Neuronal stem cell (in vitro differentiated cells): ENCODE data around the gene RANGRF.
A peak's percentile ranks its signal among the peaks of the same experiment; 100 is the strongest.

Experiments used
- DNase-seq: peaks from one replicate; pipeline ENCODE4 v3.0.0-alpha.2; 2013; ENCODE audit warnings: low spot score
- H2AFZ ChIP-seq: one replicate; pipeline ENCODE4 v1.6.1; 2013; ENCODE audit warnings: mild to moderate bottlenecking, low read length, inconsistent platforms
- H2AK5ac ChIP-seq: 2 replicates; pipeline ENCODE4 v1.6.1; 2013; ENCODE audit warnings: low read depth, mild to moderate bottlenecking, inconsistent platforms, low read length, moderate library complexity, mixed read lengths
- H2BK120ac ChIP-seq: 2 replicates; pipeline ENCODE4 v1.6.1; 2013; ENCODE audit warnings: low read depth, mild to moderate bottlenecking, inconsistent platforms, low read length, moderate library complexity, mixed read lengths
- H2BK12ac ChIP-seq: one replicate; pipeline ENCODE4 v1.6.1; 2013; ENCODE audit warnings: low read length, inconsistent platforms
- H2BK15ac ChIP-seq: 2 replicates; pipeline ENCODE4 v1.6.1; 2013; ENCODE audit warnings: mild to moderate bottlenecking, low read length, inconsistent platforms, mixed read lengths
- H2BK5ac ChIP-seq: one replicate; pipeline ENCODE4 v1.6.1; 2013; ENCODE audit warnings: inconsistent platforms, mild to moderate bottlenecking, low read length, moderate library complexity
- H3K14ac ChIP-seq: one replicate; pipeline ENCODE4 v1.6.1; 2013; ENCODE audit warnings: low read length, inconsistent platforms
- H3K18ac ChIP-seq: 2 replicates; pipeline ENCODE4 v1.6.1; 2013; ENCODE audit warnings: low read length, inconsistent platforms
- H3K23ac ChIP-seq: 2 replicates; pipeline ENCODE4 v1.6.1; 2013; ENCODE audit warnings: low read depth, mild to moderate bottlenecking, mixed read lengths, low read length, inconsistent platforms; ENCODE audit not compliant: poor library complexity
- H3K27ac ChIP-seq: replicated peaks from 3 replicates; pipeline ENCODE4 v1.5.1; 2013; ENCODE audit warnings: low read length, inconsistent platforms
- H3K27me3 ChIP-seq, 3 experiments: 2 replicates each; pipeline ENCODE4 v1.6.1; 2013; ENCODE audit warnings: low read length in 3 of 3, mild to moderate bottlenecking in 2 of 3, inconsistent platforms in 1 of 3, low read depth in 1 of 3, mixed read lengths in 1 of 3, moderate library complexity in 1 of 3; ENCODE audit not compliant: control insufficient read depth in 3 of 3, insufficient read depth in 3 of 3
- H3K36me3 ChIP-seq, 2 donors: replicated peaks in 1 of 2; 2 replicates each; pipeline ENCODE4 v1.6.1; 2013; ENCODE audit warnings: low read length in 2 of 2; ENCODE audit not compliant: control insufficient read depth in 2 of 2, insufficient read depth in 2 of 2
- H3K4ac ChIP-seq: 2 replicates; pipeline ENCODE4 v1.6.1; 2013; ENCODE audit warnings: inconsistent platforms, mild to moderate bottlenecking, low read length, moderate library complexity
- H3K4me1 ChIP-seq, 2 donors: 1 replicate in 1 of 2; 2 replicates in 1 of 2; pipeline ENCODE4 v1.6.1; 2013; ENCODE audit warnings: low read length in 2 of 2, low read depth in 1 of 2; ENCODE audit not compliant: control insufficient read depth in 2 of 2, insufficient read depth in 1 of 2
- H3K4me2 ChIP-seq: one replicate; pipeline ENCODE4 v1.6.1; 2013; ENCODE audit warnings: mild to moderate bottlenecking, low read length, inconsistent platforms; ENCODE audit not compliant: insufficient read depth, poor library complexity, severe bottlenecking
- H3K4me3 ChIP-seq, 2 donors: 2 replicates each; pipeline ENCODE4 v1.5.1; 2013; ENCODE audit warnings: low read length in 2 of 2, mild to moderate bottlenecking in 2 of 2, inconsistent platforms in 1 of 2, moderate library complexity in 1 of 2
- H3K79me1 ChIP-seq: one replicate; pipeline ENCODE4 v1.6.1; 2013; ENCODE audit warnings: low read depth, mild to moderate bottlenecking, inconsistent platforms, low read length, moderate library complexity
- H3K9ac ChIP-seq: one replicate; pipeline ENCODE4 v1.6.1; 2013; ENCODE audit warnings: mild to moderate bottlenecking, low read depth, low read length, inconsistent platforms; ENCODE audit not compliant: poor library complexity
- H3K9me3 ChIP-seq, 2 donors: replicated peaks in 1 of 2; 2 replicates each; pipeline versions ENCODE3 to v1.6.1; 2013; ENCODE audit warnings: low read length in 2 of 2, mild to moderate bottlenecking in 2 of 2, inconsistent platforms in 1 of 2, low read depth in 1 of 2, mixed read lengths in 1 of 2, moderate library complexity in 1 of 2; ENCODE audit not compliant: control insufficient read depth in 2 of 2, insufficient read depth in 1 of 2
- H4K8ac ChIP-seq: one replicate; pipeline ENCODE4 v1.6.1; 2013; ENCODE audit warnings: low read depth, mild to moderate bottlenecking, inconsistent platforms, low read length, moderate library complexity
- H4K91ac ChIP-seq: one replicate; pipeline ENCODE4 v1.6.1; 2013; ENCODE audit warnings: low read length, low read depth, mild to moderate bottlenecking, inconsistent platforms; ENCODE audit not compliant: poor library complexity
- WGBS, 2 donors: extraction: QIAGEN DNeasy Blood & Tissue Kit; methylation state at CpG; one replicate each; pipeline ENCODE4 v1.1.7; 2013; ENCODE audit warnings: missing lambda C conversion rate in 2 of 2, mixed read lengths in 1 of 2; ENCODE audit not compliant: insufficient read length in 2 of 2, insufficient replicate concordance in 1 of 2; ENCODE audit errors: extremely low coverage in 2 of 2; 5-methylcytosine and 5-hydroxymethylcytosine counted together

Gene RANGRF

GRCh38 chr17:8266648-8267479 is 21.6 kb upstream of the RANGRF start:
- Histone ChIP-seq H3K18ac (no peak overlapping the region), H3K4me1 (no peaks in the 10 kb centered on the region), H2BK15ac (no peak overlapping the region), H3K9ac (peak overlapping the region; percentile 60), H3K14ac (no peak overlapping the region), H3K23ac (peak overlapping the region; percentile 31), H3K4me2 (no peak overlapping the region), H3K4me3 (no peak overlapping the region), H4K8ac (peak overlapping the region; percentile 65), H3K27ac (no peak overlapping the region), H2BK12ac (no peak overlapping the region), H2AFZ (no peak overlapping the region), H2BK120ac (no peak overlapping the region), H2BK5ac (peak overlapping the region; percentile 66), H3K79me1 (peaks cover 8% of the 10 kb centered on the region), H3K4ac (no peak overlapping the region), H2AK5ac (no peak overlapping the region), H3K9me3 (peaks cover 0 to 1% of the 10 kb centered on the region in 2 donors), H3K36me3 (peaks cover 72 to 91% of the 10 kb centered on the region in 2 donors), H3K27me3 (no peaks in the 10 kb centered on the region), H4K91ac (no peak overlapping the region)
- DNase-seq, result no peak
- WGBS, 2 donors, result no CpG with 5 or more reads among the region's 29 CpGs

GRCh38 chr17:8267480-8268147 is 20.9 kb upstream of the RANGRF start:
- H3K4ac ChIP-seq, result no peak overlapping the region
- H3K4me3 ChIP-seq, result no peak overlapping the region
- peak overlapping the region; percentile 28 for H3K18ac ChIP-seq
- peaks cover 0 to 1% of the 10 kb centered on the region in 2 donors for H3K9me3 ChIP-seq
- no peak overlapping the region for H2BK120ac ChIP-seq
- H3K23ac ChIP-seq, result peak overlapping the region; percentile 31
- H3K36me3 ChIP-seq, result peaks cover 69 to 89% of the 10 kb centered on the region in 2 donors
- no peak for DNase-seq
- no CpG with 5 or more reads among the region's 13 CpGs for WGBS, 2 donors
- no peaks in the 10 kb centered on the region for H3K27me3 ChIP-seq
- no peak overlapping the region for H2AFZ ChIP-seq
- H2BK15ac ChIP-seq, result no peak overlapping the region
- H4K8ac ChIP-seq, result peak overlapping the region; percentile 65
- no peak overlapping the region for H3K4me2 ChIP-seq
- H3K79me1 ChIP-seq, result peaks cover 8% of the 10 kb centered on the region
- no peak overlapping the region for H2AK5ac ChIP-seq
- H3K27ac ChIP-seq, result no peak overlapping the region
- H4K91ac ChIP-seq, result no peak overlapping the region
- H2BK5ac ChIP-seq, result peak overlapping the region; percentile 66
- H3K14ac ChIP-seq, result no peak overlapping the region
- no peaks in the 10 kb centered on the region for H3K4me1 ChIP-seq
- no peak overlapping the region for H2BK12ac ChIP-seq
- no peak overlapping the region for H3K9ac ChIP-seq

- H4K8ac ChIP-seq, result no peak overlapping the region
- no peak overlapping the region for H2BK15ac ChIP-seq
- no peak overlapping the region for H2BK120ac ChIP-seq
- no peak overlapping the region for H3K18ac ChIP-seq
- H3K27me3 ChIP-seq, result no peaks in the 10 kb centered on the region
- peak overlapping the region; percentile 55 for H3K23ac ChIP-seq
- no peaks in the 10 kb centered on the region for H3K4me1 ChIP-seq
- no peak overlapping the region for H3K14ac ChIP-seq
- no peak overlapping the region for H4K91ac ChIP-seq
- H2AK5ac ChIP-seq, result no peak overlapping the region
- H3K79me1 ChIP-seq, result peaks cover 8% of the 10 kb centered on the region
- H3K27ac ChIP-seq, result no peak overlapping the region
- H3K9me3 ChIP-seq, result peaks cover 0 to 1% of the 10 kb centered on the region in 2 donors
- H3K4me2 ChIP-seq, result no peak overlapping the region
- no peak overlapping the region for H2BK12ac ChIP-seq
- DNase-seq, result no peak
- H3K36me3 ChIP-seq, result peaks cover 58 to 80% of the 10 kb centered on the region in 2 donors
- no CpG with 5 or more reads among the region's 29 CpGs for WGBS, 2 donors
- H3K4ac ChIP-seq, result no peak overlapping the region
- H2AFZ ChIP-seq, result no peak overlapping the region
- no peak overlapping the region for H3K9ac ChIP-seq
- H3K4me3 ChIP-seq, result no peak overlapping the region
- peak overlapping the region; percentile 66 for H2BK5ac ChIP-seq
These were observed 19.7 kb upstream of the RANGRF start for GRCh38 chr17:8268550-8269298.
